ENCODE results near the gene ESRRG.

Gene ESRRG

GRCh38 chr1:216682752-216683151, 40.5 kb downstream of the ESRRG start:
- no peak overlapping the region for H3K27ac ChIP-seq (ENCODE audit: poor library complexity, severe bottlenecking)
- no peak overlapping the region for H3K4me3 ChIP-seq (ENCODE audit: severe bottlenecking)
- no peaks in the 10 kb centered on the region for H3K9me3 ChIP-seq (ENCODE audit: severe bottlenecking)
- no peak for DNase-seq (ENCODE audit: low spot score)
- no peaks in the 10 kb centered on the region for H3K27me3 ChIP-seq (ENCODE audit: insufficient read depth, poor library complexity, severe bottlenecking)
- no peaks in the 10 kb centered on the region for H3K4me1 ChIP-seq (ENCODE audit: insufficient read depth, poor library complexity, severe bottlenecking)
- ATAC-seq (ENCODE audit: low read depth), result no peak
- TF ChIP-seq CTCF (IDR thresholded peaks at IDR 0.05; ENCODE audit: poor library complexity, severe bottlenecking), result no peak
- no peaks in the 10 kb centered on the region for H3K36me3 ChIP-seq (ENCODE audit: low read depth)

GRCh38 chr1:216679108-216679507, 44.1 kb downstream of the ESRRG start:
- Histone ChIP-seq H3K9me3 (ENCODE audit: severe bottlenecking) (no peaks in the 10 kb centered on the region), H3K4me1 (ENCODE audit: insufficient read depth, poor library complexity, severe bottlenecking) (no peaks in the 10 kb centered on the region), H3K36me3 (ENCODE audit: low read depth) (no peaks in the 10 kb centered on the region), H3K27ac (ENCODE audit: poor library complexity, severe bottlenecking) (no peak overlapping the region), H3K4me3 (ENCODE audit: severe bottlenecking) (no peak overlapping the region), H3K27me3 (ENCODE audit: insufficient read depth, poor library complexity, severe bottlenecking) (no peaks in the 10 kb centered on the region)
- DNase-seq (ENCODE audit: low spot score) (no peak), ATAC-seq (ENCODE audit: low read depth) (no peak)
- TF ChIP-seq CTCF (IDR thresholded peaks at IDR 0.05; ENCODE audit: poor library complexity, severe bottlenecking), result no peak

- Histone ChIP-seq H3K4me1 (ENCODE audit: insufficient read depth, poor library complexity, severe bottlenecking) (no peaks in the 10 kb centered on the region), H3K36me3 (ENCODE audit: low read depth) (no peaks in the 10 kb centered on the region), H3K9me3 (ENCODE audit: severe bottlenecking) (no peaks in the 10 kb centered on the region), H3K27ac (ENCODE audit: poor library complexity, severe bottlenecking) (no peak overlapping the region), H3K4me3 (ENCODE audit: severe bottlenecking) (no peak overlapping the region), H3K27me3 (ENCODE audit: insufficient read depth, poor library complexity, severe bottlenecking) (no peaks in the 10 kb centered on the region)
- no peak for TF ChIP-seq CTCF (IDR thresholded peaks at IDR 0.05; ENCODE audit: poor library complexity, severe bottlenecking)
- DNase-seq (ENCODE audit: low spot score), result no peak
- ATAC-seq (ENCODE audit: low read depth), result peak; percentile 41; the same call in 2 of the 3 replicates
Measured at GRCh38 chr1:216670118-216670883, 52.9 kb downstream of the ESRRG start.

GRCh38 chr1:216666441-216666840, 56.8 kb downstream of the ESRRG start:
- no peaks in the 10 kb centered on the region for H3K36me3 ChIP-seq (ENCODE audit: low read depth)
- H3K9me3 ChIP-seq (ENCODE audit: severe bottlenecking), result no peaks in the 10 kb centered on the region
- DNase-seq (ENCODE audit: low spot score) (no peak), ATAC-seq (ENCODE audit: low read depth) (no peak)
- no peak overlapping the region for H3K27ac ChIP-seq (ENCODE audit: poor library complexity, severe bottlenecking)
- no peaks in the 10 kb centered on the region for H3K27me3 ChIP-seq (ENCODE audit: insufficient read depth, poor library complexity, severe bottlenecking)
- no peak for TF ChIP-seq CTCF (IDR thresholded peaks at IDR 0.05; ENCODE audit: poor library complexity, severe bottlenecking)
- H3K4me1 ChIP-seq (ENCODE audit: insufficient read depth, poor library complexity, severe bottlenecking), result no peaks in the 10 kb centered on the region
- no peak overlapping the region for H3K4me3 ChIP-seq (ENCODE audit: severe bottlenecking)

- H3K4me1 ChIP-seq (ENCODE audit: insufficient read depth, poor library complexity, severe bottlenecking), result no peaks in the 10 kb centered on the region
- no peak for DNase-seq (ENCODE audit: low spot score)
- ATAC-seq (ENCODE audit: low read depth), result no peak
- H3K4me3 ChIP-seq (ENCODE audit: severe bottlenecking), result no peak overlapping the region
- TF ChIP-seq CTCF (IDR thresholded peaks at IDR 0.05; ENCODE audit: poor library complexity, severe bottlenecking), result no peak
- no peak overlapping the region for H3K27ac ChIP-seq (ENCODE audit: poor library complexity, severe bottlenecking)
- H3K9me3 ChIP-seq (ENCODE audit: severe bottlenecking), result no peaks in the 10 kb centered on the region
- H3K36me3 ChIP-seq (ENCODE audit: low read depth), result no peaks in the 10 kb centered on the region
- H3K27me3 ChIP-seq (ENCODE audit: insufficient read depth, poor library complexity, severe bottlenecking), result no peaks in the 10 kb centered on the region
Measured at GRCh38 chr1:216665856-216666255, 57.4 kb downstream of the ESRRG start.

Measured in RWPE2 (cell line).